ENCODE data around the gene MEIS2.

The MEIS2 gene

GRCh38 chr15:37044915-37045648 is 55.3 kb downstream of the MEIS2 start:
- Histone ChIP-seq H3K4me3 (ENCODE audit: low read depth, low read length) (no peak overlapping the region), H3K4me1 (ENCODE audit: control insufficient read depth in 1 of 2, insufficient read depth in 2 of 2, low read length in 2 of 2) (peaks cover 3 to 6% of the 10 kb centered on the region in 2 experiments), H3K18ac (ENCODE audit: low read length) (no peak overlapping the region), H4K12ac (ENCODE audit: low read depth, low read length) (no peak overlapping the region), H3K9ac (ENCODE audit: low read length) (no peak overlapping the region), H3K36me3 (ENCODE audit: control insufficient read depth in 1 of 2, insufficient read depth in 2 of 2, low read length in 2 of 2) (peaks cover 0 to 2% of the 10 kb centered on the region in 2 experiments), H2BK120ac (ENCODE audit: insufficient read depth, low read length, poor library complexity) (no peak overlapping the region), H3K27me3 (ENCODE audit: insufficient read depth, low read length) (no peaks in the 10 kb centered on the region), H3K23ac (ENCODE audit: low read length) (peak overlapping the region; percentile 34), H3K79me1 (ENCODE audit: low read length) (peaks cover 1% of the 10 kb centered on the region), H3K79me2 (ENCODE audit: control insufficient read depth, insufficient read depth, low read length, poor library complexity) (peaks cover 1% of the 10 kb centered on the region), H2BK12ac (ENCODE audit: low read length) (no peak overlapping the region), H2AFZ (ENCODE audit: insufficient read depth, low read length, poor library complexity) (no peak overlapping the region), H3K27ac (ENCODE audit: low read depth, low read length) (no peak overlapping the region), H3K14ac (ENCODE audit: low read length) (peak overlapping the region; percentile 79), H2BK5ac (ENCODE audit: low read depth, low read length, poor library complexity) (no peak overlapping the region), H4K8ac (ENCODE audit: low read depth, low read length) (no peak overlapping the region), H4K91ac (ENCODE audit: low read depth, low read length) (no peak overlapping the region), H3K4me2 (ENCODE audit: low read length) (no peak overlapping the region), H3K4ac (ENCODE audit: low read depth, low read length) (no peak overlapping the region), H2AK5ac (ENCODE audit: low read length) (no peak overlapping the region), H3K9me3 (ENCODE audit: insufficient read depth, low read depth, low read length) (no peaks in the 10 kb centered on the region)
- DNase-seq, result no peak
- no CpG with 5 or more reads among the region's 5 CpGs for whole genome bisulfite sequencing (ENCODE audit: extremely low coverage, insufficient coverage, insufficient read length)

GRCh38 chr15:37041836-37042235 is 58.5 kb downstream of the MEIS2 start:
- no peak overlapping the region for H4K8ac ChIP-seq (ENCODE audit: low read depth, low read length)
- no peak overlapping the region for H3K4ac ChIP-seq (ENCODE audit: low read depth, low read length)
- H3K79me1 ChIP-seq (ENCODE audit: low read length), result peaks cover 1% of the 10 kb centered on the region
- H3K14ac ChIP-seq (ENCODE audit: low read length), result no peak overlapping the region
- H3K4me2 ChIP-seq (ENCODE audit: low read length), result no peak overlapping the region
- DNase-seq, result no peak
- H3K79me2 ChIP-seq (ENCODE audit: control insufficient read depth, insufficient read depth, low read length, poor library complexity), result peaks cover 1% of the 10 kb centered on the region
- no peak overlapping the region for H3K23ac ChIP-seq (ENCODE audit: low read length)
- no peaks in the 10 kb centered on the region for H3K27me3 ChIP-seq (ENCODE audit: insufficient read depth, low read length)
- no peak overlapping the region for H2BK120ac ChIP-seq (ENCODE audit: insufficient read depth, low read length, poor library complexity)
- H2AFZ ChIP-seq (ENCODE audit: insufficient read depth, low read length, poor library complexity), result no peak overlapping the region
- H3K4me3 ChIP-seq (ENCODE audit: low read depth, low read length), result no peak overlapping the region
- no peaks in the 10 kb centered on the region for H3K9me3 ChIP-seq (ENCODE audit: insufficient read depth, low read depth, low read length)
- no peak overlapping the region for H2BK5ac ChIP-seq (ENCODE audit: low read depth, low read length, poor library complexity)
- no peak overlapping the region for H2BK12ac ChIP-seq (ENCODE audit: low read length)
- H4K12ac ChIP-seq (ENCODE audit: low read depth, low read length), result no peak overlapping the region
- H3K36me3 ChIP-seq (ENCODE audit: control insufficient read depth in 1 of 2, insufficient read depth in 2 of 2, low read length in 2 of 2), result peaks cover 2 to 5% of the 10 kb centered on the region in 2 experiments
- H3K4me1 ChIP-seq (ENCODE audit: control insufficient read depth in 1 of 2, insufficient read depth in 2 of 2, low read length in 2 of 2), result peaks cover 8 to 10% of the 10 kb centered on the region in 2 experiments
- no CpG with 5 or more reads among the region's 4 CpGs for WGBS (ENCODE audit: extremely low coverage, insufficient coverage, insufficient read length)
- H4K91ac ChIP-seq (ENCODE audit: low read depth, low read length), result no peak overlapping the region
- H2AK5ac ChIP-seq (ENCODE audit: low read length), result no peak overlapping the region
- no peak overlapping the region for H3K27ac ChIP-seq (ENCODE audit: low read depth, low read length)
- no peak overlapping the region for H3K18ac ChIP-seq (ENCODE audit: low read length)
- H3K9ac ChIP-seq (ENCODE audit: low read length), result no peak overlapping the region

GRCh38 chr15:37041042-37041441 is 59.3 kb downstream of the MEIS2 start:
- H3K18ac ChIP-seq (ENCODE audit: low read length), result no peak overlapping the region
- no peaks in the 10 kb centered on the region for H3K27me3 ChIP-seq (ENCODE audit: insufficient read depth, low read length)
- H2BK5ac ChIP-seq (ENCODE audit: low read depth, low read length, poor library complexity), result no peak overlapping the region
- no peak overlapping the region for H3K4ac ChIP-seq (ENCODE audit: low read depth, low read length)
- peaks cover 1% of the 10 kb centered on the region for H3K79me1 ChIP-seq (ENCODE audit: low read length)
- no peaks in the 10 kb centered on the region for H3K9me3 ChIP-seq (ENCODE audit: insufficient read depth, low read depth, low read length)
- DNase-seq, result no peak
- H3K27ac ChIP-seq (ENCODE audit: low read depth, low read length), result no peak overlapping the region
- no peak overlapping the region for H4K8ac ChIP-seq (ENCODE audit: low read depth, low read length)
- H3K79me2 ChIP-seq (ENCODE audit: control insufficient read depth, insufficient read depth, low read length, poor library complexity), result peaks cover 1% of the 10 kb centered on the region
- WGBS (ENCODE audit: extremely low coverage, insufficient coverage, insufficient read length), result no CpG with 5 or more reads among the region's 1 CpG
- no peak overlapping the region for H4K12ac ChIP-seq (ENCODE audit: low read depth, low read length)
- H3K23ac ChIP-seq (ENCODE audit: low read length), result no peak overlapping the region
- peaks cover 6 to 8% of the 10 kb centered on the region in 2 experiments for H3K4me1 ChIP-seq (ENCODE audit: control insufficient read depth in 1 of 2, insufficient read depth in 2 of 2, low read length in 2 of 2)
- no peak overlapping the region for H3K14ac ChIP-seq (ENCODE audit: low read length)
- no peak overlapping the region for H2BK12ac ChIP-seq (ENCODE audit: low read length)
- no peak overlapping the region for H3K9ac ChIP-seq (ENCODE audit: low read length)
- no peak overlapping the region for H2AFZ ChIP-seq (ENCODE audit: insufficient read depth, low read length, poor library complexity)
- peaks cover 2 to 5% of the 10 kb centered on the region in 2 experiments for H3K36me3 ChIP-seq (ENCODE audit: control insufficient read depth in 1 of 2, insufficient read depth in 2 of 2, low read length in 2 of 2)
- no peak overlapping the region for H3K4me2 ChIP-seq (ENCODE audit: low read length)
- H4K91ac ChIP-seq (ENCODE audit: low read depth, low read length), result no peak overlapping the region
- no peak overlapping the region for H3K4me3 ChIP-seq (ENCODE audit: low read depth, low read length)
- H2BK120ac ChIP-seq (ENCODE audit: insufficient read depth, low read length, poor library complexity), result no peak overlapping the region
- H2AK5ac ChIP-seq (ENCODE audit: low read length), result no peak overlapping the region

- no peak overlapping the region for H4K8ac ChIP-seq (ENCODE audit: low read depth, low read length)
- no peak overlapping the region for H2BK12ac ChIP-seq (ENCODE audit: low read length)
- no peak overlapping the region for H4K12ac ChIP-seq (ENCODE audit: low read depth, low read length)
- no peak overlapping the region for H3K23ac ChIP-seq (ENCODE audit: low read length)
- H3K36me3 ChIP-seq (ENCODE audit: control insufficient read depth in 1 of 2, insufficient read depth in 2 of 2, low read length in 2 of 2), result peaks cover 2 to 5% of the 10 kb centered on the region in 2 experiments
- peaks cover 1% of the 10 kb centered on the region for H3K79me1 ChIP-seq (ENCODE audit: low read length)
- H3K4me1 ChIP-seq (ENCODE audit: control insufficient read depth in 1 of 2, insufficient read depth in 2 of 2, low read length in 2 of 2), result peaks cover 6% of the 10 kb centered on the region in 2 experiments
- no peak overlapping the region for H3K9ac ChIP-seq (ENCODE audit: low read length)
- H3K27me3 ChIP-seq (ENCODE audit: insufficient read depth, low read length), result no peaks in the 10 kb centered on the region
- H3K79me2 ChIP-seq (ENCODE audit: control insufficient read depth, insufficient read depth, low read length, poor library complexity), result peaks cover 1% of the 10 kb centered on the region
- no peaks in the 10 kb centered on the region for H3K9me3 ChIP-seq (ENCODE audit: insufficient read depth, low read depth, low read length)
- no peak overlapping the region for H2AFZ ChIP-seq (ENCODE audit: insufficient read depth, low read length, poor library complexity)
- no peak overlapping the region for H2BK120ac ChIP-seq (ENCODE audit: insufficient read depth, low read length, poor library complexity)
- no peak overlapping the region for H3K18ac ChIP-seq (ENCODE audit: low read length)
- H4K91ac ChIP-seq (ENCODE audit: low read depth, low read length), result no peak overlapping the region
- H2BK5ac ChIP-seq (ENCODE audit: low read depth, low read length, poor library complexity), result no peak overlapping the region
- no peak overlapping the region for H3K4me2 ChIP-seq (ENCODE audit: low read length)
- H3K4me3 ChIP-seq (ENCODE audit: low read depth, low read length), result no peak overlapping the region
- DNase-seq, result peak; percentile 41 to 82
- H2AK5ac ChIP-seq (ENCODE audit: low read length), result no peak overlapping the region
- H3K4ac ChIP-seq (ENCODE audit: low read depth, low read length), result no peak overlapping the region
- H3K14ac ChIP-seq (ENCODE audit: low read length), result no peak overlapping the region
- no peak overlapping the region for H3K27ac ChIP-seq (ENCODE audit: low read depth, low read length)
- WGBS (ENCODE audit: extremely low coverage, insufficient coverage, insufficient read length), result no CpG with 5 or more reads among the region's 4 CpGs
These were observed 60.1 kb downstream of the MEIS2 start for GRCh38 chr15:37040072-37040742.
